HAP-1 (cell line): ENCODE results near the gene MYH6.
"Not testable (repeated sequence)": the region's sequence is repeated elsewhere in the genome, so short reads cannot be mapped to it uniquely, and the experiment has no call there.

Experiments
- DNase-seq, 2 experiments: peaks; one replicate each; pipeline ENCODE4 v3.0.0-alpha.2; 2016 to 2020; ENCODE audit warnings: low spot score in 2 of 2
- H3K27me3 ChIP-seq: fragments of 250-450 bp; sonication (Bioruptor Pico); 2 replicates; pipeline ENCODE4 v1.5.1; 2020; ENCODE audit warnings: low read depth, mild to moderate bottlenecking, moderate library complexity
- H3K36me3 ChIP-seq: fragments of 250-450 bp; sonication (Bioruptor Pico); replicated peaks from 2 replicates; pipeline ENCODE4 v1.5.1; 2020; ENCODE audit warnings: mild to moderate bottlenecking
- H3K4me1 ChIP-seq: fragments of 250-450 bp; sonication (Bioruptor Pico); 2 replicates; pipeline ENCODE4 v1.5.1; 2020; ENCODE audit warnings: mild to moderate bottlenecking
- H3K4me3 ChIP-seq: fragments of 250-450 bp; sonication (Bioruptor Pico); 2 replicates; pipeline ENCODE4 v1.5.1; 2020; ENCODE audit warnings: mild to moderate bottlenecking, moderate library complexity
- H3K9me3 ChIP-seq: fragments of 250-450 bp; sonication (Bioruptor Pico); 2 replicates; pipeline ENCODE4 v1.5.1; 2020; ENCODE audit warnings: mild to moderate bottlenecking, moderate library complexity
- in situ Hi-C: fragments of 300-500 bp; cut with MboI; formaldehyde crosslinking; loops from 3 replicates; pipeline ENCODE4 v1.14.3; 2020; ENCODE audit warnings: low sequenced_read_pairs, inconsistent platforms, mixed read lengths

The MYH6 gene

GRCh38 chr14:23402296-23403138 is 5.6 kb downstream of the MYH6 start:
- H3K4me3 ChIP-seq, result no peak overlapping the region
- in situ Hi-C loops, result no loop called here
- no peaks in the 10 kb centered on the region for H3K4me1 ChIP-seq
- DNase-seq, result no peak
- peaks cover 7% of the 10 kb centered on the region; the same call in 1 of the 2 replicates for H3K27me3 ChIP-seq
- H3K9me3 ChIP-seq, result no peaks in the 10 kb centered on the region
- H3K36me3 ChIP-seq, result no peaks in the 10 kb centered on the region

- DNase-seq, result no peak
- in situ Hi-C loops, result no loop called here
These were observed 6.8 kb downstream of the MYH6 start for GRCh38 chr14:23401291-23401690.

DNA sequence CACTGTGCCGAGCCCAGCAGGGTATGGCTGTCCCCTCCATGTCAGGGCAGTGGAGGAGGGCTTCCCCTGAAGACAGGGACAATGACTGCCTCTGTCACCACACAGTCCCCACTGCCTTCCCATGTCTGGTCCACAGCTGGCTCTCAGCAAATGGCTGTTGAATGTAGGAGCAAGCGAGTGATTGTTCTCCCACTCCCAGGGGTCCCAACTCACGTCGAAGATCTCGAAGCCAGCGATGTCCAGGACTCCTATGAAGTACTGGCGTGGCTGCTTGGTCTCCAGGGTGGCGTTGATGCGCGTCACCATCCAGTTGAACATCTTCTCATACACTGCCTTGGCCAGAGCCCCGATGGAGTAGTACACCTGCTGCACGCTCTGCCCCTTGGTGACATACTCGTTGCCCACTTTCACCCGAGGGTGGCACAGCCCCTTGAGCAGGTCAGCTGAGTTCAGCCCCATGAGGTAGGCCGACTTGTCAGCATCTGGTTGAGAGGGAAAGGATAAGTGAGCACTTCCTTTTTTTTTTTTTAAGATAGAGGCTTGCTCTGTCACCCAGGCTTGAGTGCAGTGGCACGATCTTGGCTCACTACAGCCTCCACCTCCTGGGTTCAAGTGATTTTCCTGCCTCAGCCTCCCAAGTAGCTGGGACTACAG is 7.5 kb downstream of the MYH6 start:
- H3K9me3 ChIP-seq, DNase-seq, H3K4me3 ChIP-seq, H3K36me3 ChIP-seq, H3K27me3 ChIP-seq, in situ Hi-C loops, H3K4me1 ChIP-seq: not testable (repeated sequence)

More at GRCh38 chr14:23401291-23401690, 6.8 kb downstream of the MYH6 start:
- H3K4me1 ChIP-seq, result no peaks in the 10 kb centered on the region
- no peaks in the 10 kb centered on the region for H3K9me3 ChIP-seq
- H3K4me3 ChIP-seq, result no peak overlapping the region
- no peaks in the 10 kb centered on the region for H3K36me3 ChIP-seq
- H3K27me3 ChIP-seq, result peaks cover 7% of the 10 kb centered on the region; the same call in 1 of the 2 replicates

DNA sequence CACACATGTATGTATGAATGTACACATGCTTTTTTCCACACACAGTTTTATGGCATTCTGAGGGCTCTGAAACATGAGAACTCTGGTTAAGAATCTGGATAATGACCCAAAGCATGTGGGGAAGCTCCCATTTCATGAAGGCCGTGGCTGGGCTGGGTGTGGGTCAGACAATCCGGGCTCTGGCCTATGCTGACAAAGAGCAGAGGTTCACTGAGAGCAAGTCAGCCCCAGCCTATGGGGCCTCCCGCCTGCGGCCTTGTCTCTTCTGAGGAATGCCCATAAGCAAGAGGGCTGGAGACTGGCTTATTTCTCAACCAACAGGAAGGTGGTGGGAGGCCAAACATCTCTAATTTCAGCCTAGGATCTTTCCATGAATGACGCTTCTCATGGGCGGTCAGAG is 8.5 kb downstream of the MYH6 start:
- no peaks in the 10 kb centered on the region for H3K36me3 ChIP-seq
- DNase-seq, result no peak
- no peak overlapping the region for H3K4me3 ChIP-seq
- in situ Hi-C loops, result no loop called here
- H3K9me3 ChIP-seq, result no peaks in the 10 kb centered on the region
- H3K27me3 ChIP-seq, result peaks cover 5% of the 10 kb centered on the region; the same call in 1 of the 2 replicates
- H3K4me1 ChIP-seq, result no peaks in the 10 kb centered on the region

GRCh38 chr14:23399136-23399535 is 8.9 kb downstream of the MYH6 start:
- H3K4me1 ChIP-seq, result no peaks in the 10 kb centered on the region
- peaks cover 3% of the 10 kb centered on the region; the same call in 1 of the 2 replicates for H3K27me3 ChIP-seq
- in situ Hi-C loops, result no loop called here
- no peak overlapping the region for H3K4me3 ChIP-seq
- no peaks in the 10 kb centered on the region for H3K36me3 ChIP-seq
- no peak for DNase-seq
- no peaks in the 10 kb centered on the region for H3K9me3 ChIP-seq

DNA sequence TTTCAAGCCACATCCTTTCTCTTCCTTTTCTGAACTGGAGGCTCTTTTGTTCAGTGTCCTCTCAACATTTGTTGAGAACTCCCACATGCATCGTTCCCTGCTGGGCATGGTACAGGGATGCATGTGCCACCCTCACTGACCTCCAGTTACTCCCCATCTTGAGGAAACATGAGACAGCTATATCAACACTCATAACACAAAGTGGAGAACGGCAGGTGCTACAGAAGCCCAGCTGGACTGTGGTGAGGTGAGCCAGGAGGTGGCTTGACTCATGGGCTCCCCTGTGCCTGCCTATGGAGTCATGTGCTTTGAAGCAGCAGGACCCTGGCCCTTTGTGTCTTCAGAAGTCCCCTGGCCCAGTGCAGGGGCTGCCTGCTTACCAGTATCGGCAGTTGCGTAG is 9.7 kb downstream of the MYH6 start:
- DNase-seq, result no peak
- Histone ChIP-seq H3K4me1 (no peaks in the 10 kb centered on the region), H3K4me3 (no peak overlapping the region), H3K27me3 (peaks cover 3% of the 10 kb centered on the region; the same call in 1 of the 2 replicates), H3K36me3 (no peaks in the 10 kb centered on the region), H3K9me3 (no peaks in the 10 kb centered on the region)
- in situ Hi-C loops, result no loop called here

- Histone ChIP-seq H3K9me3 (no peaks in the 10 kb centered on the region), H3K4me1 (no peaks in the 10 kb centered on the region), H3K4me3 (no peak overlapping the region), H3K36me3 (no peaks in the 10 kb centered on the region), H3K27me3 (no peaks in the 10 kb centered on the region)
- in situ Hi-C loops, result no loop called here
- no peak for DNase-seq
These were observed 11.2 kb downstream of the MYH6 start for GRCh38 chr14:23396781-23397407.

GRCh38 chr14:23396126-23396525 is 11.9 kb downstream of the MYH6 start:
- no peaks in the 10 kb centered on the region for H3K4me1 ChIP-seq
- no peaks in the 10 kb centered on the region for H3K36me3 ChIP-seq
- no peaks in the 10 kb centered on the region; the same call in 1 of the 2 replicates for H3K27me3 ChIP-seq
- no peak overlapping the region for H3K4me3 ChIP-seq
- in situ Hi-C loops, result no loop called here
- H3K9me3 ChIP-seq, result no peaks in the 10 kb centered on the region
- DNase-seq, result no peak

DNA sequence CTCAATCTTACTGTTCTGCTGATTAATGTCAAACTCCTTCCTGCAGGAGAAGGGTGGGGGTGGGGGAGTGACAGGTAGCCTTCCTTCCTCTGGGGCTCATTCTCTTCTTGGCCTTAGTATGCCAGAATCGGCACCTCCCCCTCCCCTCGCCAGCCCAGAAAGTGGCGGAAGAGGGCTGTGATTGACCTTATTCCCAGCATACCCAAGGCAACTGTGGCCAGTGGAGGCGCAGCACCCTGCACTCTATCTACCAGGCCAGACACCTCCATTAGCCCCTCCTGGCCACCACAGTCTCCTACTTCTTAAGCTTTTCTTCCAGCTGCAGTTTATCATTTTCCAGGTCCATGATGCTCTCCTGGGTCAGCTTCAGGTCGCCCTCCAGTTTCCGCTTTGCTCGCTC is 15.5 kb downstream of the MYH6 start:
- H3K9me3 ChIP-seq, result no peaks in the 10 kb centered on the region
- H3K4me3 ChIP-seq, result no peak overlapping the region
- H3K27me3 ChIP-seq, result peaks cover 2% of the 10 kb centered on the region; the same call in 1 of the 2 replicates
- H3K4me1 ChIP-seq, result no peaks in the 10 kb centered on the region
- H3K36me3 ChIP-seq, result no peaks in the 10 kb centered on the region
- in situ Hi-C loops, result no loop called here
- DNase-seq, result no peak

GRCh38 chr14:23389871-23390270 is 18.2 kb downstream of the MYH6 start:
- H3K36me3 ChIP-seq, DNase-seq, H3K4me1 ChIP-seq, in situ Hi-C loops, H3K4me3 ChIP-seq, H3K9me3 ChIP-seq, H3K27me3 ChIP-seq: not testable (repeated sequence)

- DNase-seq, result no peak
- Histone ChIP-seq H3K27me3 (peaks cover 2% of the 10 kb centered on the region), H3K4me1 (no peaks in the 10 kb centered on the region), H3K9me3 (no peaks in the 10 kb centered on the region), H3K36me3 (no peaks in the 10 kb centered on the region), H3K4me3 (no peak overlapping the region)
- in situ Hi-C loops, result no loop called here
These were observed 18.7 kb downstream of the MYH6 start for GRCh38 chr14:23389396-23389795.

DNA sequence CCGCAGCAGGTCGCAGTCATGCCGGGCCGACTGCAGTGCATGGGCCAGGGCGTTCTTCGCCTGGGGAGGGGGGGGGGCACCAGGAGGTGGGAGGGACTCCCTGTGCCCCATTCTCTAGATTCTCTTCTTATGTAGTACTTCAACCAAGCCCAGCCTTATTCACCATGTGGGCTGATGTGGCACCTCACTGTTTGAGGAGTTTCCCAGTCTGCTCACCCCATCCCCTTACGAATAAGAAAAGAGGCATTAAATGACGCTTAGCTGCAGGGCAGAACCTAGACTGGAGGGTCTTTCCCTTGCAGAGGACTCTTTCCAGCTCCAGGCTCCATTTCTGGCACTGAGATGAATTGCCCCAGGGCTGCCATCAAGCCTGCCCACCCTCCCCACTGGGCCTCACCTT is 19.1 kb downstream of the MYH6 start:
- in situ Hi-C loops, result no loop called here
- peaks cover 2% of the 10 kb centered on the region for H3K27me3 ChIP-seq
- no peak overlapping the region for H3K4me3 ChIP-seq
- no peaks in the 10 kb centered on the region for H3K36me3 ChIP-seq
- H3K4me1 ChIP-seq, result no peaks in the 10 kb centered on the region
- H3K9me3 ChIP-seq, result no peaks in the 10 kb centered on the region
- DNase-seq, result no peak

GRCh38 chr14:23387916-23388882 is 19.9 kb downstream of the MYH6 start:
- Histone ChIP-seq H3K36me3 (no peaks in the 10 kb centered on the region), H3K27me3 (peaks cover 6% of the 10 kb centered on the region)
- in situ Hi-C loops, result no loop called here

More at GRCh38 chr14:23387916-23388882, 19.9 kb downstream of the MYH6 start:
- Histone ChIP-seq H3K9me3 (no peaks in the 10 kb centered on the region), H3K4me1 (no peaks in the 10 kb centered on the region), H3K4me3 (no peak overlapping the region)
- no peak for DNase-seq
